ENCODE measurements around the gene ZNF772.

- no peak for TF ChIP-seq EP300 (IDR thresholded peaks at IDR 0.05)
- no peak for TF ChIP-seq CTCF (IDR thresholded peaks at IDR 0.05)
- TF ChIP-seq POLR2A (IDR thresholded peaks at IDR 0.05), result no peak
Measured at GRCh38 chr19:57438925-57439324, 38.4 kb downstream of the ZNF772 start.

All from suprapubic skin (tissue), 3 donors.